Heart right ventricle (tissue), 16 donors: ENCODE results near the gene EIF4E3. TPM values are rescaled to one million over a fixed set of nuclear protein-coding genes. Genes with fewer than 3 reads are reported as not detected.

Experiments
- ATAC-seq, 8 donors: fragments of 200-7000 bp; cut with Tn5 transposase; one replicate each; pipeline ENCODE4 v1.9.1; 2020; ENCODE audit warnings: mild to moderate bottlenecking in 8 of 8, moderate library complexity in 8 of 8, moderate number of reproducible peaks in 1 of 8
- DNase-seq, 2 donors: peaks; one replicate each; pipeline ENCODE4 v3.0.0-alpha.2; 2020
- H3K27ac ChIP-seq, 10 donors: fragments of 200-600 bp; sonication (generic) in 2 of 10; one replicate each; pipeline versions ENCODE4 v1.5.0 to v1.8.0; 2020 to 2022; ENCODE audit warnings: mild to moderate bottlenecking in 3 of 10
- H3K27me3 ChIP-seq, 7 donors: fragments of 200-600 bp; one replicate each; pipeline ENCODE4 v1.8.0; 2021 to 2022; ENCODE audit warnings: mild to moderate bottlenecking in 2 of 7
- H3K36me3 ChIP-seq, 9 donors: fragments of 200-600 bp; sonication (generic) in 1 of 9; one replicate each; pipeline versions ENCODE4 v1.5.0 to v1.8.0; 2020 to 2022; ENCODE audit warnings: mild to moderate bottlenecking in 2 of 9
- H3K4me1 ChIP-seq, 9 donors: fragments of 200-600 bp; sonication (generic) in 1 of 9; one replicate each; pipeline versions ENCODE4 v1.5.0 to v1.8.0; 2020 to 2022; ENCODE audit warnings: mild to moderate bottlenecking in 4 of 9
- H3K4me3 ChIP-seq, 10 donors: fragments of 200-600 bp; sonication (generic) in 2 of 10; one replicate each; pipeline versions ENCODE4 v1.5.0 to v1.8.0; 2020 to 2022; ENCODE audit warnings: mild to moderate bottlenecking in 7 of 10, moderate library complexity in 2 of 10
- H3K9me3 ChIP-seq, 11 donors: fragments of 200-600 bp in 10 of 11; sonication (generic) in 2 of 11; one replicate each; pipeline versions ENCODE4 v1.5.0 to v1.8.0; 2013 to 2022; ENCODE audit warnings: mild to moderate bottlenecking in 2 of 11, control low read depth in 1 of 11, moderate library complexity in 1 of 11
- CTCF ChIP-seq, 9 donors: fragments of 200-600 bp; sonication (generic) in 2 of 9; IDR thresholded peaks; one replicate each; pipeline versions ENCODE4 v1.5.0 to v1.8.0; 2021 to 2022; ENCODE audit warnings: antibody characterized with exemption in 9 of 9, mild to moderate bottlenecking in 5 of 9, moderate library complexity in 1 of 9
- WGBS, 2 donors: extraction: QIAGEN DNeasy Blood & Tissue Kit; methylation state at CpG; one replicate each; pipeline ENCODE4 v1.1.7; 2013; ENCODE audit warnings: inconsistent platforms in 1 of 2; 5-methylcytosine and 5-hydroxymethylcytosine counted together
- intact Hi-C, 10 donors: fragments of 100-400 bp; cut with DNase I; formaldehyde crosslinking; loops; one replicate each; pipeline versions ENCODE4 v1.11.1 to v1.14.2; 2022
- long read RNA-seq, 3 donors: library from polyadenylated mRNA; unstranded; transcript quantifications; one replicate each; pipeline ENCODE4 v2.0.0, GENCODE V29; 2020 to 2021
- polyA plus RNA-seq, 2 donors: library from polyadenylated mRNA; stranded (reverse); fragments of 200-250 nt; gene quantifications; one replicate each; pipeline ENCODE4 v1.2.3, GENCODE V29; 2013
- total RNA-seq, 10 donors: library from RNA; stranded (reverse); fragmentation: NEBNext Ultra II Directional in 3 of 10; extraction: Animal tissue kit (Norgen Biotek cat#: 25700) in 3 of 10; gene quantifications; one replicate each; pipeline versions ENCODE4 v1.2.1 to v1.2.4, GENCODE V29; 2021 to 2023
- donor health status: Arrhythmogenic right ventricular cardiomyopathy.
- donor health status: ischemic (EF 13 %, LVEDD 7.1; RV severe dilation, severe dysfunction).
- donor health status: healthy with polysubstance abuse.
- donor health status: DM: no; HTN: yes; CAD: no.
- donor health status: DM: no; HTN: no; CAD: no.
- donor health status: ischemic (EF 25% LVEDD 6.9; RV normal size, moderate dysfunction).
- donor health status: ischemic (EF 25% LVEDD 5.7; RV mildly dilated, moderate dysfunction).
- donor health status: healthy.
- donor health status: DM: yes; HTN: yes; CAD: no.
- donor health status: Ischemic cardiomyopathy.
- donor health status: ischemic (EF 35%, LVEDD 5.7; RV mildly dilated, moderate dysfunction).
- donor health status: nonischemic (EF 11% LVEDD 7.7; RV severe dilation, severe dysfunction).
- donor health status: DM: yes; HTN: yes; CAD: no.
- donor health status: PGD.
- donor health status: ischemic (EF 29% LVEDD 5.4; RV normal size, mild dysfunction).
- donor health status: nonischemic (EF 23%, LVEDD 6.1; RV moderate dilation, normal function).

Gene EIF4E3
- 10 to 100 TPM; 44.8 to 58.1 (median 53.0) TPM for total RNA-seq
- 10 to 100 TPM; 12.9 to 13.1 TPM for polyA plus RNA-seq
- long read RNA-seq, donor 1, full-length matches to known transcripts, result 124 of 142 reads
- long read RNA-seq, donor 1, partial matches to known transcripts, result 1 of 142 reads
- long read RNA-seq, donor 1, other reads (novel, unspliced or antisense), result 17 of 142 reads
- long read RNA-seq, donor 2, full-length matches to known transcripts, result 188 of 223 reads
- long read RNA-seq, donor 2, partial matches to known transcripts, result 6 of 223 reads
- long read RNA-seq, donor 2, other reads (novel, unspliced or antisense), result 29 of 223 reads
- long read RNA-seq, donor 3, full-length matches to known transcripts, result 7 of 33 reads
- long read RNA-seq, donor 3, partial matches to known transcripts, result 4 of 33 reads
- long read RNA-seq, donor 3, other reads (novel, unspliced or antisense), result 22 of 33 reads

- intact Hi-C loops, result loop anchor here in 5 of 10 donors (5.0 to 10.0 kb wide), 4 partner anchors 132 to 1359 kb away; partner anchors contain the start of gene SHQ1 (in 2 of the 5)
- H3K36me3 ChIP-seq, result no peaks in the 10 kb centered on the region
- no peaks in the 10 kb centered on the region for H3K9me3 ChIP-seq
- TF ChIP-seq CTCF (IDR thresholded peaks at IDR 0.05), result no peak
- peak within 1 kb of the TSS; percentile 54 to 97 (median 80) for H3K4me3 ChIP-seq
- ATAC-seq, result peak; percentile 40 to 78 (median 64)
- peaks cover 3 to 66% (median 19%) of the 10 kb centered on the region in 9 donors for H3K4me1 ChIP-seq
- H3K27ac ChIP-seq, result peak within 1 kb of the TSS in 9 of 10 donors; percentile 70 to 92 (median 76)
- peak in 1 of 2 donors; percentile 46 for DNase-seq
- H3K27me3 ChIP-seq, result no peaks in the 10 kb centered on the region
- WGBS, 2 donors, result 2 to 4% methylated on average over 29 to 80 of the region's 80 CpGs
Observed at GRCh38 chr3:71725271-71725991, at the start of gene EIF4E3. Gene EIF4E3 (minus strand): TSS chr3:71725402. CDS start chr3:71725367, 35 bp downstream.

GRCh38 chr3:71771884-71772283 lies 46.7 kb upstream of the EIF4E3 start:
- ATAC-seq (no peak), DNase-seq (no peak)
- no peak for TF ChIP-seq CTCF (IDR thresholded peaks at IDR 0.05)
- WGBS, 2 donors, result 42 to 47% methylated on average over 1 of the region's 1 CpG
- Histone ChIP-seq H3K4me3 (no peak overlapping the region), H3K36me3 (no peaks in the 10 kb centered on the region), H3K27ac (no peak overlapping the region), H3K4me1 (no peaks in the 10 kb centered on the region), H3K27me3 (peaks cover 0 to 84% (median 39%) of the 10 kb centered on the region in 7 donors), H3K9me3 (no peaks in the 10 kb centered on the region)
- intact Hi-C loops, result no loop called here

- Histone ChIP-seq H3K36me3 (no peaks in the 10 kb centered on the region), H3K9me3 (no peaks in the 10 kb centered on the region), H3K4me1 (no peaks in the 10 kb centered on the region), H3K27me3 (peaks cover 0 to 76% (median 33%) of the 10 kb centered on the region in 7 donors), H3K27ac (no peak overlapping the region), H3K4me3 (no peak overlapping the region)
- 62 to 77% methylated on average over 5 of the region's 5 CpGs for WGBS, 2 donors
- intact Hi-C loops, result no loop called here
- DNase-seq (no peak), ATAC-seq (no peak)
- TF ChIP-seq CTCF (IDR thresholded peaks at IDR 0.05), result no peak
Observed at GRCh38 chr3:71771126-71771525, 45.9 kb upstream of the EIF4E3 start.

- Histone ChIP-seq H3K36me3 (no peaks in the 10 kb centered on the region), H3K27me3 (peaks cover 0 to 56% (median 15%) of the 10 kb centered on the region in 7 donors), H3K4me3 (no peak overlapping the region), H3K4me1 (peaks cover 0 to 6% (median 0%) of the 10 kb centered on the region in 9 donors), H3K9me3 (no peaks in the 10 kb centered on the region), H3K27ac (no peak overlapping the region)
- TF ChIP-seq CTCF (IDR thresholded peaks at IDR 0.05), result no peak
- intact Hi-C loops, result no loop called here
- ATAC-seq (no peak), DNase-seq (no peak)
- 65 to 69% methylated on average over 5 of the region's 5 CpGs for WGBS, 2 donors
Observed at GRCh38 chr3:71763426-71763825, 38.2 kb upstream of the EIF4E3 start.
